Liver (tissue), 9 donors: Measurements from ENCODE around the gene LRRC8A. TPM values are rescaled to one million over a fixed set of nuclear protein-coding genes. Genes with fewer than 3 reads are reported as not detected.

Experiments
- DNase-seq: peaks from one replicate; pipeline ENCODE4 v3.0.0-alpha.2; 2017; ENCODE audit warnings: low spot score
- H3K27ac ChIP-seq, 2 donors: one replicate each; pipeline ENCODE4 v1.7.0; 2013; ENCODE audit warnings: inconsistent platforms in 2 of 2, low read length in 2 of 2, control low read depth in 1 of 2, low read depth in 1 of 2, mild to moderate bottlenecking in 1 of 2
- H3K27me3 ChIP-seq, 4 donors: one replicate each; pipeline versions ENCODE4 v1.6.1 to v1.7.0; 2013; ENCODE audit warnings: low read length in 3 of 4, inconsistent platforms in 1 of 4, mild to moderate bottlenecking in 1 of 4, moderate library complexity in 1 of 4; ENCODE audit not compliant: control insufficient read depth in 4 of 4, insufficient read depth in 4 of 4
- H3K36me3 ChIP-seq, 4 donors: one replicate each; pipeline versions ENCODE4 v1.6.1 to v1.7.0; 2013; ENCODE audit warnings: low read length in 3 of 4, mild to moderate bottlenecking in 3 of 4, low read depth in 1 of 4, moderate library complexity in 1 of 4; ENCODE audit not compliant: control insufficient read depth in 4 of 4, insufficient read depth in 3 of 4
- H3K4me1 ChIP-seq, 4 donors: one replicate each; pipeline versions ENCODE4 v1.6.1 to v1.7.0; 2013; ENCODE audit warnings: low read length in 3 of 4, mild to moderate bottlenecking in 3 of 4, moderate library complexity in 1 of 4; ENCODE audit not compliant: control insufficient read depth in 4 of 4, insufficient read depth in 4 of 4
- H3K4me3 ChIP-seq, 3 donors: one replicate each; pipeline versions ENCODE4 v1.6.1 to v1.7.0; 2013; ENCODE audit warnings: low read length in 3 of 3, control low read depth in 1 of 3, low read depth in 1 of 3, mild to moderate bottlenecking in 1 of 3
- H3K9ac ChIP-seq, 2 donors: one replicate each; pipeline ENCODE4 v1.7.0; 2013; ENCODE audit warnings: low read length in 2 of 2, mild to moderate bottlenecking in 2 of 2, moderate library complexity in 2 of 2, control low read depth in 1 of 2, low read depth in 1 of 2
- H3K9me3 ChIP-seq, 4 donors: one replicate each; pipeline versions ENCODE4 v1.6.1 to v1.7.0; 2013; ENCODE audit warnings: low read length in 3 of 4; ENCODE audit not compliant: control insufficient read depth in 4 of 4
- ATF3 ChIP-seq: IDR thresholded peaks from 2 replicates; pipeline ENCODE4 v1.6.1; 2016; ENCODE audit warnings: antibody characterized with exemption
- CTCF ChIP-seq: fragments of 150-350 bp; IDR thresholded peaks from 2 replicates; pipeline ENCODE4 v1.5.1; 2017; ENCODE audit warnings: improper control_type of control experiment, low read depth, low read length; ENCODE audit not compliant: missing input control
- EGR1 ChIP-seq, 2 donors: IDR thresholded peaks; 2 replicates each; pipeline ENCODE4 v1.6.1; 2016 to 2018; ENCODE audit warnings: antibody characterized with exemption in 2 of 2, low read depth in 2 of 2
- FOXA1 ChIP-seq: IDR thresholded peaks from 2 replicates; pipeline ENCODE4 v1.6.1; 2016; ENCODE audit warnings: antibody characterized with exemption
- FOXA2 ChIP-seq: IDR thresholded peaks from 2 replicates; pipeline ENCODE4 v1.6.1; 2016; ENCODE audit warnings: antibody characterized with exemption
- GABPA ChIP-seq, 2 donors: IDR thresholded peaks in 1 of 2; conservative IDR thresholded peaks in 1 of 2; 2 replicates each; pipeline ENCODE4 v1.6.1; 2016; ENCODE audit warnings: antibody characterized with exemption in 2 of 2, mild to moderate bottlenecking in 1 of 2, moderate library complexity in 1 of 2
- HNF4A ChIP-seq, 2 donors: conservative IDR thresholded peaks; 2 replicates each; pipeline ENCODE4 v1.6.1; 2016; ENCODE audit warnings: antibody characterized with exemption in 2 of 2, mild to moderate bottlenecking in 2 of 2
- HNF4G ChIP-seq: IDR thresholded peaks from 2 replicates; pipeline ENCODE4 v1.6.1; 2016; ENCODE audit warnings: antibody characterized with exemption
- JUND ChIP-seq, 2 donors: IDR thresholded peaks; 2 replicates each; pipeline ENCODE4 v1.6.1; 2016; ENCODE audit warnings: antibody characterized with exemption in 2 of 2
- MAX ChIP-seq: IDR thresholded peaks from 2 replicates; pipeline ENCODE4 v1.6.1; 2016; ENCODE audit warnings: antibody characterized with exemption
- RAD21 ChIP-seq, 2 donors: IDR thresholded peaks; 2 replicates each; pipeline ENCODE4 v1.6.1; 2016; ENCODE audit warnings: antibody characterized with exemption in 2 of 2, mild to moderate bottlenecking in 2 of 2
- REST ChIP-seq: IDR thresholded peaks from 2 replicates; pipeline ENCODE4 v1.6.1; 2016; ENCODE audit warnings: antibody characterized with exemption, mild to moderate bottlenecking
- RXRA ChIP-seq, 2 donors: IDR thresholded peaks; 2 replicates each; pipeline ENCODE4 v1.6.1; 2017 to 2018; ENCODE audit warnings: antibody characterized with exemption in 2 of 2, mild to moderate bottlenecking in 1 of 2
- SP1 ChIP-seq: IDR thresholded peaks from 2 replicates; pipeline ENCODE4 v1.6.1; 2018; ENCODE audit warnings: antibody characterized with exemption, mild to moderate bottlenecking
- TAF1 ChIP-seq: conservative IDR thresholded peaks from 2 replicates; pipeline ENCODE4 v1.6.1; 2016; ENCODE audit warnings: antibody characterized with exemption, mild to moderate bottlenecking
- ZBTB33 ChIP-seq: IDR thresholded peaks from 2 replicates; pipeline ENCODE4 v1.6.1; 2016; ENCODE audit warnings: antibody characterized with exemption
- WGBS: extraction: QIAGEN DNeasy Blood & Tissue Kit; methylation state at CpG from one replicate; pipeline ENCODE4 v1.1.7; 2013; 5-methylcytosine and 5-hydroxymethylcytosine counted together
- polyA plus RNA-seq, 2 donors: library from polyadenylated mRNA; stranded (reverse) in 1 of 2; unstranded in 1 of 2; fragments of 200-250 nt in 1 of 2; fragments of >200 nt in 1 of 2; fragmentation: Nextera tagmentation in 1 of 2; extraction: Ambion mirVana in 1 of 2; gene quantifications; one replicate each; pipeline versions ENCODE4 v1.2.1 to v1.2.3, GENCODE V29; 2013 to 2015
- total RNA-seq, 2 donors: library from RNA; depleted of rRNA; stranded (reverse); fragments of >200 nt; gene quantifications; one replicate each; pipeline ENCODE4 v1.2.3, GENCODE V29; 2014
- donor health status: healthy.
- donor health status: healthy.
- donor health status: healthy.
- donor health status: healthy.
- donor health status: healthy.

The LRRC8A gene
- total and polyA plus RNA-seq, 4 donors: 14.6 to 22.8 (median 17.9) TPM

GRCh38 chr9:128912270-128912853 is 30.4 kb downstream of the LRRC8A start:
- Histone ChIP-seq H3K9me3 (no peaks in the 10 kb centered on the region), H3K27ac (peak overlapping the region; percentile 34 to 54), H3K27me3 (no peaks in the 10 kb centered on the region), H3K4me1 (peaks cover 3 to 45% (median 27%) of the 10 kb centered on the region in 4 donors), H3K36me3 (peaks cover 6 to 33% (median 25%) of the 10 kb centered on the region in 4 donors), H3K9ac (no peak overlapping the region), H3K4me3 (no peak overlapping the region)
- WGBS: 85% methylated on average over 15 of the region's 15 CpGs
- no peak for DNase-seq
- TF ChIP-seq ATF3 (no peak), FOXA1 (no peak), ZBTB33 (no peak), REST (no peak), GABPA (IDR thresholded peaks at IDR 0.05 in 1 of 2, conservative IDR thresholded peaks at IDR 0.05 in 1 of 2) (no peak), RXRA (IDR thresholded peaks at IDR 0.05) (no peak)

GRCh38 chr9:128913048-128913900 is 31.3 kb downstream of the LRRC8A start:
- H3K4me3 ChIP-seq: no peak overlapping the region
- TF ChIP-seq TAF1 (no peak), ZBTB33 (no peak), JUND (IDR thresholded peaks at IDR 0.05) (no peak), CTCF (no peak), HNF4G (no peak), SP1 (no peak), MAX (no peak), FOXA2 (no peak), EGR1 (IDR thresholded peaks at IDR 0.05; ENCODE audit: low read depth in 2 of 2) (no peak), HNF4A (conservative IDR thresholded peaks at IDR 0.05) (no peak), RAD21 (IDR thresholded peaks at IDR 0.05) (no peak), FOXA1 (no peak), GABPA (IDR thresholded peaks at IDR 0.05 in 1 of 2, conservative IDR thresholded peaks at IDR 0.05 in 1 of 2) (no peak)

More at GRCh38 chr9:128913048-128913900, 31.3 kb downstream of the LRRC8A start:
- WGBS: 77% methylated on average over 15 of the region's 15 CpGs
- Histone ChIP-seq H3K27ac (peak overlapping the region; percentile 34 to 54), H3K9ac (no peak overlapping the region), H3K36me3 (peaks cover 4 to 24% (median 17%) of the 10 kb centered on the region in 4 donors), H3K27me3 (no peaks in the 10 kb centered on the region), H3K9me3 (no peaks in the 10 kb centered on the region), H3K4me1 (peaks cover 5 to 51% (median 31%) of the 10 kb centered on the region in 4 donors)
- no peak for DNase-seq
